GM23338 (cell line): ENCODE measurements around the gene BCL2L13. TPM values are rescaled to one million over a fixed set of nuclear protein-coding genes. Genes with fewer than 3 reads are reported as not detected.

ENCODE experiments used
- ATAC-seq: fragments of 200-7000 bp; cut with Tn5 transposase; 3 replicates; pipeline ENCODE4 v1.9.1; 2020
- DNase-seq: peaks from one replicate; pipeline ENCODE4 v3.0.0-alpha.2; 2015; ENCODE audit warnings: low spot score
- H2AFZ ChIP-seq: fragments of 200-600 bp; sonication (generic); 2 replicates; pipeline ENCODE4 v1.8.0; 2016; ENCODE audit warnings: antibody characterized with exemption, mild to moderate bottlenecking, moderate library complexity
- H3F3A ChIP-seq: fragments of 200-600 bp; sonication (generic); replicated peaks from 2 replicates; pipeline ENCODE4 v1.8.0; 2017; ENCODE audit warnings: antibody characterized with exemption, mixed run types, low read depth
- H3K27ac ChIP-seq: fragments of 200-600 bp; sonication (generic); 2 replicates; pipeline ENCODE4 v1.6.1; 2016; ENCODE audit warnings: low read depth
- H3K27me3 ChIP-seq: fragments of 200-600 bp; sonication (generic); 2 replicates; pipeline ENCODE4 v1.8.0; 2016; ENCODE audit warnings: mild to moderate bottlenecking, mixed run types, moderate library complexity; ENCODE audit not compliant: insufficient read depth
- H3K36me3 ChIP-seq: fragments of 200-600 bp; sonication (generic); 2 replicates; pipeline ENCODE4 v1.8.0; 2016; ENCODE audit warnings: mild to moderate bottlenecking; ENCODE audit not compliant: insufficient read depth
- H3K4me1 ChIP-seq: fragments of 200-600 bp; sonication (generic); 2 replicates; pipeline ENCODE4 v1.8.0; 2016; ENCODE audit warnings: mild to moderate bottlenecking, moderate library complexity; ENCODE audit not compliant: insufficient read depth
- H3K4me2 ChIP-seq: fragments of 200-600 bp; sonication (generic); 2 replicates; pipeline ENCODE4 v1.7.1; 2017; ENCODE audit warnings: mixed run types
- H3K4me3 ChIP-seq: fragments of 200-600 bp; sonication (generic); 2 replicates; pipeline ENCODE4 v1.6.1; 2016; ENCODE audit warnings: mixed run types
- H3K79me2 ChIP-seq: fragments of 200-600 bp; sonication (generic); replicated peaks from 2 replicates; pipeline ENCODE4 v1.8.0; 2017; ENCODE audit warnings: mild to moderate bottlenecking; ENCODE audit not compliant: insufficient read depth
- H3K9me2 ChIP-seq: fragments of 200-600 bp; sonication (generic); 2 replicates; pipeline ENCODE4 v1.8.0; 2017; ENCODE audit not compliant: insufficient read depth
- H4K20me1 ChIP-seq: fragments of 200-600 bp; sonication (generic); replicated peaks from 2 replicates; pipeline ENCODE4 v1.8.0; 2017; ENCODE audit warnings: mild to moderate bottlenecking; ENCODE audit not compliant: insufficient read depth
- H3K27ac Mint-ChIP-seq: 2 replicates; pipeline ENCODE4 v1.8.0; 2020; ENCODE audit warnings: inconsistent platforms, mild to moderate bottlenecking, moderate library complexity, mixed read lengths
- H3K27me3 Mint-ChIP-seq: 3 replicates; pipeline ENCODE4 v1.8.0; 2022; ENCODE audit warnings: low read depth, mild to moderate bottlenecking, moderate library complexity, mixed read lengths, inconsistent platforms; ENCODE audit not compliant: insufficient read depth, poor library complexity
- H3K36me3 Mint-ChIP-seq: 3 replicates; pipeline ENCODE4 v1.8.0; 2021; ENCODE audit warnings: low read depth, mild to moderate bottlenecking, inconsistent platforms, moderate library complexity, mixed read lengths
- H3K4me1 Mint-ChIP-seq: 3 replicates; pipeline ENCODE4 v1.8.0; 2020; ENCODE audit warnings: mild to moderate bottlenecking, inconsistent platforms, mixed read lengths
- H3K4me3 Mint-ChIP-seq: 3 replicates; pipeline ENCODE4 v1.8.0; 2021; ENCODE audit warnings: moderate library complexity, mild to moderate bottlenecking, inconsistent platforms, mixed read lengths
- H3K9me3 Mint-ChIP-seq: 3 replicates; pipeline ENCODE4 v1.8.0; 2020; ENCODE audit warnings: moderate library complexity, mild to moderate bottlenecking, inconsistent platforms, mixed read lengths
- CREB1 ChIP-seq: fragments of 250-450 bp; sonication (Bioruptor Pico); IDR thresholded peaks from 2 replicates; pipeline ENCODE4 v1.5.0; 2020; ENCODE audit warnings: low read depth, mild to moderate bottlenecking, moderate library complexity
- EZH2 ChIP-seq: fragments of 200-600 bp; sonication (generic); IDR thresholded peaks from one replicate; pipeline ENCODE4 v1.8.0; 2017; ENCODE audit warnings: antibody characterized with exemption, mild to moderate bottlenecking, low read depth; ENCODE audit not compliant: unreplicated experiment
- EZH2phosphoT487 ChIP-seq: fragments of 200-600 bp; sonication (generic); IDR thresholded peaks from one replicate; pipeline ENCODE4 v1.8.1; 2018; ENCODE audit warnings: antibody characterized with exemption; ENCODE audit not compliant: unreplicated experiment
- JUNB ChIP-seq: IDR thresholded peaks from one replicate; pipeline ENCODE4 v1.6.1; 2016; ENCODE audit warnings: antibody characterized with exemption; ENCODE audit not compliant: unreplicated experiment
- NANOG ChIP-seq: IDR thresholded peaks from 2 replicates; pipeline ENCODE4 v1.6.1; 2016; ENCODE audit warnings: antibody characterized with exemption, borderline replicate concordance
- POLR2AphosphoS5 ChIP-seq: IDR thresholded peaks from 2 replicates; pipeline ENCODE4 v1.6.1; 2016; ENCODE audit warnings: antibody characterized with exemption, low read depth
- STAT1 ChIP-seq: IDR thresholded peaks from one replicate; pipeline ENCODE4 v1.6.1; 2016; ENCODE audit warnings: antibody characterized with exemption; ENCODE audit not compliant: unreplicated experiment
- ZNF114 ChIP-seq: fragments of 250-450 bp; sonication (Bioruptor Pico); IDR thresholded peaks from 2 replicates; pipeline ENCODE4 v1.5.0; 2020; ENCODE audit warnings: mild to moderate bottlenecking, moderate library complexity
- ZNF331 ChIP-seq: fragments of 250-450 bp; sonication (Bioruptor Pico); IDR thresholded peaks from 2 replicates; pipeline ENCODE4 v1.5.0; 2020; ENCODE audit warnings: low read depth, mild to moderate bottlenecking, moderate library complexity
- polyA plus RNA-seq: library from polyadenylated mRNA; unstranded; fragments of >200 nt; fragmentation: Nextera tagmentation; extraction: Ambion mirVana; gene quantifications from 2 replicates; pipeline ENCODE4 v1.2.1, GENCODE V29; 2016
- total RNA-seq: library from RNA; depleted of rRNA; stranded (reverse); fragments of >200 nt; shearing (Covaris generic); gene quantifications from 2 replicates; pipeline ENCODE4 v1.2.3, GENCODE V29; 2014
- TF ChIP-seq, protein P1 (sequence below), 2 experiments: fragments of 200-600 bp in 1 of 2; sonication (generic) in 1 of 2; conservative IDR thresholded peaks; 2 replicates each; pipeline versions ENCODE4 v1.5.1 to v1.6.1; 2016 to 2017; ENCODE audit warnings: antibody characterized with exemption in 2 of 2, low read depth in 2 of 2, mild to moderate bottlenecking in 2 of 2, moderate library complexity in 1 of 2
- TF ChIP-seq, protein P2 (sequence below): IDR thresholded peaks from one replicate; pipeline ENCODE4 v1.6.1; 2018; ENCODE audit warnings: antibody characterized with exemption; ENCODE audit not compliant: unreplicated experiment
- TF ChIP-seq, protein P3 (sequence below): IDR thresholded peaks from 2 replicates; pipeline ENCODE4 v1.6.1; 2016; ENCODE audit warnings: antibody characterized with exemption
- TF ChIP-seq, protein P4 (sequence below): fragments of 250-450 bp; sonication (Bioruptor Pico); IDR thresholded peaks from 2 replicates; pipeline ENCODE4 v1.5.0; 2020; ENCODE audit warnings: mild to moderate bottlenecking, moderate library complexity

BCL2L13 gene
- total and polyA plus RNA-seq, 2 experiments from 2014 or later: 22.4 to 32.3 TPM

DNA sequence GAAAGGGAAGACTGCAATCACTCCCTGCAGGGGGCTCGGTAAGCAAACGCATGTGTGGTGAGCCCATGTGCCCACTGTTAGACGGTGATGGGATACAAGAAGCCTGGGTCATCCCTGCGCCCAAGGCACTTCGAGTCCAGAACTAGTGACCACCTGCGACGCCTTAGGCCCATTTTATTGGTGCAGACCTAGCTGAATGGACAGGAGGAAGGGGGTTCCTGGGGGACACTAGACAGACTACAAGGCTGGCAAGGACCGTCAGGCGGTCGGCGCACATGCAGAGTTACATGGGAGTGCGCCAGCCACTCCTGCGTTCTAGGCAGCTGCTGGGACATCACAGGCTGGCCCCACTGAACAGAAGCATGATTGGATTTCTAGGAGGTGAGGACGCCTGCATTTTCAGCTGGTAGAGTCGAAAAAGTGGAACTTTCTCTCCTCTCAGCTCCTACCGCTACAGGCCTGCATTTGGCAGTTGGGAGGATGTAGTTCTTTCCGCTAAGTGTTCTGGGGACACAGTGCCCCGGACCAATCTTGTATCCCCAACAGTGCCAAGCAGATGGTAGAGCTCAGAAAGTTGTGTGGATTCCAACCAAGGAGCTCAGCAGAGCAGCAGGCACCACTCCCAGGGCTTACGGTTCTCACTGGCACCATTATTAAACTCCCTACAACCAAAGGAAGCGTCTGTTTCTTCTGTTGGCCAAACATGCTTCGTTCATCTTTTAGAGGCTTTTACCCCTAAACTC is 100.0 kb downstream of the BCL2L13 start:
- H3K36me3 Mint-ChIP-seq: peaks cover 16% of the 10 kb centered on the region; the same call in 2 of the 3 replicates
- no peak overlapping the region for H3K27ac Mint-ChIP-seq
- no peak for ATAC-seq
- Histone ChIP-seq H3K36me3 (peaks cover 10% of the 10 kb centered on the region; the same call in 1 of the 2 replicates), H3K27me3 (no peaks in the 10 kb centered on the region), H4K20me1 (no peaks in the 10 kb centered on the region; the same call in 1 of the 2 replicates), H3K27ac (no peak overlapping the region), H3K4me1 (no peaks in the 10 kb centered on the region; the same call in 1 of the 2 replicates), H3K4me3 (no peak overlapping the region), H3F3A (0 out of 2 replicates have a peak, but pooled peaks cover 7% of the 10 kb centered on the region), H2AFZ (no peak overlapping the region), H3K9me2 (no peaks in the 10 kb centered on the region), H3K79me2 (no peaks in the 10 kb centered on the region), H3K4me2 (no peak overlapping the region)
- no peak overlapping the region for H3K4me3 Mint-ChIP-seq
- peaks cover 9% of the 10 kb centered on the region for H3K27me3 Mint-ChIP-seq
- H3K4me1 Mint-ChIP-seq: peaks cover 11% of the 10 kb centered on the region
- H3K9me3 Mint-ChIP-seq: no peaks in the 10 kb centered on the region
- TF ChIP-seq CREB1 (CRISPR knock-in tag) (no peak), EZH2phosphoT487 (no peak), JUNB (no peak), ZNF114 (CRISPR knock-in tag) (no peak), NANOG (no peak), ZNF331 (CRISPR knock-in tag) (no peak), STAT1 (no peak), EZH2 (no peak), POLR2AphosphoS5 (no peak)
- TF ChIP-seq, protein P1, sequence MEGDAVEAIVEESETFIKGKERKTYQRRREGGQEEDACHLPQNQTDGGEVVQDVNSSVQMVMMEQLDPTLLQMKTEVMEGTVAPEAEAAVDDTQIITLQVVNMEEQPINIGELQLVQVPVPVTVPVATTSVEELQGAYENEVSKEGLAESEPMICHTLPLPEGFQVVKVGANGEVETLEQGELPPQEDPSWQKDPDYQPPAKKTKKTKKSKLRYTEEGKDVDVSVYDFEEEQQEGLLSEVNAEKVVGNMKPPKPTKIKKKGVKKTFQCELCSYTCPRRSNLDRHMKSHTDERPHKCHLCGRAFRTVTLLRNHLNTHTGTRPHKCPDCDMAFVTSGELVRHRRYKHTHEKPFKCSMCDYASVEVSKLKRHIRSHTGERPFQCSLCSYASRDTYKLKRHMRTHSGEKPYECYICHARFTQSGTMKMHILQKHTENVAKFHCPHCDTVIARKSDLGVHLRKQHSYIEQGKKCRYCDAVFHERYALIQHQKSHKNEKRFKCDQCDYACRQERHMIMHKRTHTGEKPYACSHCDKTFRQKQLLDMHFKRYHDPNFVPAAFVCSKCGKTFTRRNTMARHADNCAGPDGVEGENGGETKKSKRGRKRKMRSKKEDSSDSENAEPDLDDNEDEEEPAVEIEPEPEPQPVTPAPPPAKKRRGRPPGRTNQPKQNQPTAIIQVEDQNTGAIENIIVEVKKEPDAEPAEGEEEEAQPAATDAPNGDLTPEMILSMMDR (conservative IDR thresholded peaks at IDR 0.05; ENCODE audit: low read depth in 2 of 2): no peak
- TF ChIP-seq, protein P2, sequence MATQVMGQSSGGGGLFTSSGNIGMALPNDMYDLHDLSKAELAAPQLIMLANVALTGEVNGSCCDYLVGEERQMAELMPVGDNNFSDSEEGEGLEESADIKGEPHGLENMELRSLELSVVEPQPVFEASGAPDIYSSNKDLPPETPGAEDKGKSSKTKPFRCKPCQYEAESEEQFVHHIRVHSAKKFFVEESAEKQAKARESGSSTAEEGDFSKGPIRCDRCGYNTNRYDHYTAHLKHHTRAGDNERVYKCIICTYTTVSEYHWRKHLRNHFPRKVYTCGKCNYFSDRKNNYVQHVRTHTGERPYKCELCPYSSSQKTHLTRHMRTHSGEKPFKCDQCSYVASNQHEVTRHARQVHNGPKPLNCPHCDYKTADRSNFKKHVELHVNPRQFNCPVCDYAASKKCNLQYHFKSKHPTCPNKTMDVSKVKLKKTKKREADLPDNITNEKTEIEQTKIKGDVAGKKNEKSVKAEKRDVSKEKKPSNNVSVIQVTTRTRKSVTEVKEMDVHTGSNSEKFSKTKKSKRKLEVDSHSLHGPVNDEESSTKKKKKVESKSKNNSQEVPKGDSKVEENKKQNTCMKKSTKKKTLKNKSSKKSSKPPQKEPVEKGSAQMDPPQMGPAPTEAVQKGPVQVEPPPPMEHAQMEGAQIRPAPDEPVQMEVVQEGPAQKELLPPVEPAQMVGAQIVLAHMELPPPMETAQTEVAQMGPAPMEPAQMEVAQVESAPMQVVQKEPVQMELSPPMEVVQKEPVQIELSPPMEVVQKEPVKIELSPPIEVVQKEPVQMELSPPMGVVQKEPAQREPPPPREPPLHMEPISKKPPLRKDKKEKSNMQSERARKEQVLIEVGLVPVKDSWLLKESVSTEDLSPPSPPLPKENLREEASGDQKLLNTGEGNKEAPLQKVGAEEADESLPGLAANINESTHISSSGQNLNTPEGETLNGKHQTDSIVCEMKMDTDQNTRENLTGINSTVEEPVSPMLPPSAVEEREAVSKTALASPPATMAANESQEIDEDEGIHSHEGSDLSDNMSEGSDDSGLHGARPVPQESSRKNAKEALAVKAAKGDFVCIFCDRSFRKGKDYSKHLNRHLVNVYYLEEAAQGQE: no peak
- TF ChIP-seq, protein P3, sequence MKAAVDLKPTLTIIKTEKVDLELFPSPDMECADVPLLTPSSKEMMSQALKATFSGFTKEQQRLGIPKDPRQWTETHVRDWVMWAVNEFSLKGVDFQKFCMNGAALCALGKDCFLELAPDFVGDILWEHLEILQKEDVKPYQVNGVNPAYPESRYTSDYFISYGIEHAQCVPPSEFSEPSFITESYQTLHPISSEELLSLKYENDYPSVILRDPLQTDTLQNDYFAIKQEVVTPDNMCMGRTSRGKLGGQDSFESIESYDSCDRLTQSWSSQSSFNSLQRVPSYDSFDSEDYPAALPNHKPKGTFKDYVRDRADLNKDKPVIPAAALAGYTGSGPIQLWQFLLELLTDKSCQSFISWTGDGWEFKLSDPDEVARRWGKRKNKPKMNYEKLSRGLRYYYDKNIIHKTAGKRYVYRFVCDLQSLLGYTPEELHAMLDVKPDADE: no peak
- TF ChIP-seq, protein P4, sequence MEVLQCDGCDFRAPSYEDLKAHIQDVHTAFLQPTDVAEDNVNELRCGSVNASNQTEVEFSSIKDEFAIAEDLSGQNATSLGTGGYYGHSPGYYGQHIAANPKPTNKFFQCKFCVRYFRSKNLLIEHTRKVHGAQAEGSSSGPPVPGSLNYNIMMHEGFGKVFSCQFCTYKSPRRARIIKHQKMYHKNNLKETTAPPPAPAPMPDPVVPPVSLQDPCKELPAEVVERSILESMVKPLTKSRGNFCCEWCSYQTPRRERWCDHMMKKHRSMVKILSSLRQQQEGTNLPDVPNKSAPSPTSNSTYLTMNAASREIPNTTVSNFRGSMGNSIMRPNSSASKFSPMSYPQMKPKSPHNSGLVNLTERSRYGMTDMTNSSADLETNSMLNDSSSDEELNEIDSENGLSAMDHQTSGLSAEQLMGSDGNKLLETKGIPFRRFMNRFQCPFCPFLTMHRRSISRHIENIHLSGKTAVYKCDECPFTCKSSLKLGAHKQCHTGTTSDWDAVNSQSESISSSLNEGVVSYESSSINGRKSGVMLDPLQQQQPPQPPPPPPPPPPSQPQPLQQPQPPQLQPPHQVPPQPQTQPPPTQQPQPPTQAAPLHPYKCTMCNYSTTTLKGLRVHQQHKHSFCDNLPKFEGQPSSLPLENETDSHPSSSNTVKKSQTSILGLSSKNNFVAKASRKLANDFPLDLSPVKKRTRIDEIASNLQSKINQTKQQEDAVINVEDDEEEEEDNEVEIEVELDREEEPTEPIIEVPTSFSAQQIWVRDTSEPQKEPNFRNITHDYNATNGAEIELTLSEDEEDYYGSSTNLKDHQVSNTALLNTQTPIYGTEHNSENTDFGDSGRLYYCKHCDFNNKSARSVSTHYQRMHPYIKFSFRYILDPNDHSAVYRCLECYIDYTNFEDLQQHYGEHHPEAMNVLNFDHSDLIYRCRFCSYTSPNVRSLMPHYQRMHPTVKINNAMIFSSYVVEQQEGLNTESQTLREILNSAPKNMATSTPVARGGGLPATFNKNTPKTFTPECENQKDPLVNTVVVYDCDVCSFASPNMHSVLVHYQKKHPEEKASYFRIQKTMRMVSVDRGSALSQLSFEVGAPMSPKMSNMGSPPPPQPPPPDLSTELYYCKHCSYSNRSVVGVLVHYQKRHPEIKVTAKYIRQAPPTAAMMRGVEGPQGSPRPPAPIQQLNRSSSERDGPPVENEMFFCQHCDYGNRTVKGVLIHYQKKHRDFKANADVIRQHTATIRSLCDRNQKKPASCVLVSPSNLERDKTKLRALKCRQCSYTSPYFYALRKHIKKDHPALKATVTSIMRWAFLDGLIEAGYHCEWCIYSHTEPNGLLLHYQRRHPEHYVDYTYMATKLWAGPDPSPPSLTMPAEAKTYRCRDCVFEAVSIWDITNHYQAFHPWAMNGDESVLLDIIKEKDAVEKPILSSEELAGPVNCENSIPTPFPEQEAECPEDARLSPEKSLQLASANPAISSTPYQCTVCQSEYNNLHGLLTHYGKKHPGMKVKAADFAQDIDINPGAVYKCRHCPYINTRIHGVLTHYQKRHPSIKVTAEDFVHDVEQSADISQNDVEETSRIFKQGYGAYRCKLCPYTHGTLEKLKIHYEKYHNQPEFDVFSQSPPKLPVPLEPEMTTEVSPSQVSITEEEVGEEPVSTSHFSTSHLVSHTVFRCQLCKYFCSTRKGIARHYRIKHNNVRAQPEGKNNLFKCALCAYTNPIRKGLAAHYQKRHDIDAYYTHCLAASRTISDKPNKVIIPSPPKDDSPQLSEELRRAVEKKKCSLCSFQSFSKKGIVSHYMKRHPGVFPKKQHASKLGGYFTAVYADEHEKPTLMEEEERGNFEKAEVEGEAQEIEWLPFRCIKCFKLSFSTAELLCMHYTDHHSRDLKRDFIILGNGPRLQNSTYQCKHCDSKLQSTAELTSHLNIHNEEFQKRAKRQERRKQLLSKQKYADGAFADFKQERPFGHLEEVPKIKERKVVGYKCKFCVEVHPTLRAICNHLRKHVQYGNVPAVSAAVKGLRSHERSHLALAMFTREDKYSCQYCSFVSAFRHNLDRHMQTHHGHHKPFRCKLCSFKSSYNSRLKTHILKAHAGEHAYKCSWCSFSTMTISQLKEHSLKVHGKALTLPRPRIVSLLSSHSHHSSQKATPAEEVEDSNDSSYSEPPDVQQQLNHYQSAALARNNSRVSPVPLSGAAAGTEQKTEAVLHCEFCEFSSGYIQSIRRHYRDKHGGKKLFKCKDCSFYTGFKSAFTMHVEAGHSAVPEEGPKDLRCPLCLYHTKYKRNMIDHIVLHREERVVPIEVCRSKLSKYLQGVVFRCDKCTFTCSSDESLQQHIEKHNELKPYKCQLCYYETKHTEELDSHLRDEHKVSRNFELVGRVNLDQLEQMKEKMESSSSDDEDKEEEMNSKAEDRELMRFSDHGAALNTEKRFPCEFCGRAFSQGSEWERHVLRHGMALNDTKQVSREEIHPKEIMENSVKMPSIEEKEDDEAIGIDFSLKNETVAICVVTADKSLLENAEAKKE (CRISPR knock-in tag): no peak
- no peak for DNase-seq
